ENCODE data around the gene SLF1.

SLF1 gene

DNA sequence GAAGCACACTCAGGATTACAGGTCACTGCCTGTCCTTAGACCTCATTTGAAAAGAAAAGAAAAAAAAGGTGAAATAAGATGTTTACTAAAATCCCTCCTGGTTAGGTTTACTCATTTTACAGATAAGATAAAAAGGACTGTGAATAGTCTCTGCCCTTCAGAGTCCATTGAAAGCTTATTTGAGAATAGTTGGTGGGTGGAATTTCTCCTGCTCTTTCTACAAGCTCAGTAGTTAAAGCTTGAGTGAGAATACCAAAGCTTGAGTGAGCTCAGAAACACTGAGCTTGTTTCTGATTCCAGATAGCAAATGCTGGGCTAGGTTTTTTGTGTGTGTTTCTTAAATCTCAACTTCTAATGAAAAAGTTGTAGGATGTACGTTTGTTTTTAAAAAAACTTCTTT lies 106.7 kb downstream of the SLF1 start:
- TF ChIP-seq, protein P1, sequence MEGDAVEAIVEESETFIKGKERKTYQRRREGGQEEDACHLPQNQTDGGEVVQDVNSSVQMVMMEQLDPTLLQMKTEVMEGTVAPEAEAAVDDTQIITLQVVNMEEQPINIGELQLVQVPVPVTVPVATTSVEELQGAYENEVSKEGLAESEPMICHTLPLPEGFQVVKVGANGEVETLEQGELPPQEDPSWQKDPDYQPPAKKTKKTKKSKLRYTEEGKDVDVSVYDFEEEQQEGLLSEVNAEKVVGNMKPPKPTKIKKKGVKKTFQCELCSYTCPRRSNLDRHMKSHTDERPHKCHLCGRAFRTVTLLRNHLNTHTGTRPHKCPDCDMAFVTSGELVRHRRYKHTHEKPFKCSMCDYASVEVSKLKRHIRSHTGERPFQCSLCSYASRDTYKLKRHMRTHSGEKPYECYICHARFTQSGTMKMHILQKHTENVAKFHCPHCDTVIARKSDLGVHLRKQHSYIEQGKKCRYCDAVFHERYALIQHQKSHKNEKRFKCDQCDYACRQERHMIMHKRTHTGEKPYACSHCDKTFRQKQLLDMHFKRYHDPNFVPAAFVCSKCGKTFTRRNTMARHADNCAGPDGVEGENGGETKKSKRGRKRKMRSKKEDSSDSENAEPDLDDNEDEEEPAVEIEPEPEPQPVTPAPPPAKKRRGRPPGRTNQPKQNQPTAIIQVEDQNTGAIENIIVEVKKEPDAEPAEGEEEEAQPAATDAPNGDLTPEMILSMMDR (IDR thresholded peaks at IDR 0.05; ENCODE audit: low read depth, low read length, missing control alignments) = no peak
- H3K4me3 ChIP-seq (replicated peaks; ENCODE audit: low read depth, low read length) = no peak overlapping the region
- DNase-seq (ENCODE audit: extremely low read depth, low read depth) = no peak

DNA sequence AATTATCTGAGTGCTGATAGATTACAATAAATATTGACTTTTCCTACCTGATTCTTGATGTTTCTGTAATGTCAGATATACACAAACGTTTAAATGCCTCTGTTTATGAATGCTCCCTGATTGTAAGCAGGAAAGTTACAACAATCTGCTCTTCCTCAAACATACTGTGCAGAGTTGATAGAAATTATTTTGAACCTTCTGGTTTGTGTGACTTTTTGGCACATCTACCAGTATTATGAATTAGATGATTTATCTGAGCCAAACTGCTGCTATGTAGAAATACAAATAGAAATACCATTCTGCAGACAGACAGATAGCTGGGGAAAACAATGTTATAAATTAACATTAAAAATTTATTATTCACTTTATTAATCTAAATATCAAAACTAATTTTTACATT lies 113.0 kb downstream of the SLF1 start:
- no peak overlapping the region for H3K4me3 ChIP-seq (replicated peaks; ENCODE audit: low read depth, low read length)
- DNase-seq (ENCODE audit: extremely low read depth, low read depth) = no peak
- TF ChIP-seq, protein P1 (IDR thresholded peaks at IDR 0.05; ENCODE audit: low read depth, low read length, missing control alignments) = no peak

DNA sequence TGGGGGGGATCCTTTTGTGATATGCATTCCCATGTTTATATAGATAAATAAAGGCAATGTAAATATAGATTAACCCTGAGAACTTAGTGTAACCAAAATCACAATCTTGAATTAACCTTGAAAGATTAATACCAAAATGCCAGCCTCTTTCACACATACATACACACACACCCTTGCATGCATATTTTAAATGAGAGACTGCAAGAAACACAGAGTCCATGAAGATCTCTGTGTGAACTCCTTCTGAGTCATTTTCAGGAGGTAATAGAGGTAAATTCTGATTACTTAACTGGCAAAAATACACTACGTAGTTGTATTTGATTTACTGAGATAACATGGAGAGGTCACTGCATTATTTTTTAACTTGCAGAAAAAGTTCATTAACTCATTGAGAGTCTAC lies 118.0 kb downstream of the SLF1 start:
- no peak for DNase-seq (ENCODE audit: extremely low read depth, low read depth)
- TF ChIP-seq, protein P1 (IDR thresholded peaks at IDR 0.05; ENCODE audit: low read depth, low read length, missing control alignments) = no peak
- H3K4me3 ChIP-seq (replicated peaks; ENCODE audit: low read depth, low read length) = no peak overlapping the region

DNA sequence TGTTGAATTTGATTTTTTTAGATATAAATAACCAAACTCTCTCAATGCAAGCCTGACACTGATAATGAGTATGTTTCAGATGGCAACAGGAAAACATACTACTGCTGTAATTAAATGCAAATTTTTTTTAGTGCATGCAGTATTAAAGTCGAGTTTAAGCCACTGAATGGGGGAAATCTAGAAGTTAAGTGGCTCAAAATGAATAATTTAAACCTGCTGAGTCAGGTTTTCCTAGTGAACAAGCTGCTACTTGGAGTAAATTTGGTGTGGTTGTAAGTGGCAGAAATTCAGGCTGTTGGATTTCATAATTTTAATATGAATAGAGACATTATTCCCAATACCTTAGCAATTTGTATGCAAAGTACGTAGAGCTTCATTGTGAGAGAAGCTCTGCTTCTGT lies 121.8 kb downstream of the SLF1 start:
- DNase-seq (ENCODE audit: extremely low read depth, low read depth) = no peak
- TF ChIP-seq, protein P1 (IDR thresholded peaks at IDR 0.05; ENCODE audit: low read depth, low read length, missing control alignments) = no peak

DNA sequence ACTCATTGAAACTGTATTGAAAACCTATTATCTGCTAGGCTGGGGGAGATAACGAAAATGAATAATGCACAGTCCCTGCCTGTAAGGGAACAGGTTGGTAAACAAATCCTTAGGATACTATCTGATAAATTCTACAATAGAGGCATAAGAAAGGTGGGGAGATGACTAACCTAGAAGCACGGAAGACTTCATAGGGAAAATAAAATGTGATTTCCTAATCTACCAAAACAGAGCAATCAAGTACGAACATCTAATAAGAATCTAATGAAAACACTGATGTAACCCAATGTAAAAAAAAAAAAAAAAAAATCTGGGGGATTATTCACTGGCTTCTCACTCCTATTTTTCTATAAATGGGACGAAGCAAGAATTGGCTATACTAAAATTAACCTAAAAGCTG lies 124.4 kb downstream of the SLF1 start:
- H3K4me3 ChIP-seq (replicated peaks; ENCODE audit: low read depth, low read length) = no peak overlapping the region
- no peak for DNase-seq (ENCODE audit: extremely low read depth, low read depth)
- TF ChIP-seq, protein P1 (IDR thresholded peaks at IDR 0.05; ENCODE audit: low read depth, low read length, missing control alignments) = no peak

More for the DNA sequence above, 121.8 kb downstream of the SLF1 start:
- H3K4me3 ChIP-seq (replicated peaks; ENCODE audit: low read depth, low read length) = no peak overlapping the region

DNA sequence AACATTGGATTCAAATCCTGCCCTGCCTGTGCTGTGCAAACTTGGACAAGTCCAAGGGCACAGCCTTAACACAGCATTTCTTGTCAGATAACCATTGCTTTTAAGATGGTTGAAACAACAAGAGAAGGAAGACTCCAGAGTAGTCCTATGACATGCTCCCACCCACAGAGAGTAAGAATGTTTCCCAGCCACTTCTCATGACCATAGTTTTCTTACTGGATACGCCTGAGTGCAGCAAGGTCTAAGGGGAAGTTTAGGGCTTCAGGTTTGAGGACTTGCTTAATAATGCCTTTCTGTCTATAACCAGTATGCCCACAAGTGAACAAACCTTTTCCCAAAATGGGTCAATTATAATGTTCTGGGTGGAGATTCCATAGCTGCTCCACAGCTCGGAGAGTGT lies 126.4 kb downstream of the SLF1 start:
- no peak for DNase-seq (ENCODE audit: extremely low read depth, low read depth)
- TF ChIP-seq, protein P1 (IDR thresholded peaks at IDR 0.05; ENCODE audit: low read depth, low read length, missing control alignments) = no peak
- no peak overlapping the region for H3K4me3 ChIP-seq (replicated peaks; ENCODE audit: low read depth, low read length)

All from HFF-Myc (cell line).